Femur (tissue), 1 donor: ENCODE results near the gene MSMP.

Experiments used
- DNase-seq: peaks from one replicate; pipeline ENCODE4 v3.0.0-alpha.2; 2017

Gene MSMP

GRCh38 chr9:35717132-35717870, 36.8 kb downstream of the MSMP start:
- DNase-seq = no peak

DNA sequence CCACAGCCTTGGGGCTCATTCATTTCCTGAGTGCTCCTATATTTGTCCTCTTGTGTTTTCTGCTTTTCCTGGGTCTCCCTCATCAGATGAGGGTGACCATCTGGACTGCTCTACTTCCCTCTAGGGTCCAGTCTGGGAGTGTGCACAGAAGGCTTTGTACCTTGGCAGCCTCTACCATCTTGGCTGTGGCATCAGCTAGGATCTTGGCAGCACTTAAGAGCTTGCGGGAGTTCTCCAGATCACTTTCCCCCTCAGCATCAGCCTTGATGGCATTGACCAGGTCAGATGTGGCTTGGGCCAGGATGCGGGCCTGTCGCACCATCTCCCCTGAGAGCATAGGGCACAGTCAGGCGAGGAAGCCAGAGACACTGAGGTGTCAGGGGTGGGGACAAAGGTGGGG, 37.8 kb downstream of the MSMP start:
- DNase-seq = no peak

DNA sequence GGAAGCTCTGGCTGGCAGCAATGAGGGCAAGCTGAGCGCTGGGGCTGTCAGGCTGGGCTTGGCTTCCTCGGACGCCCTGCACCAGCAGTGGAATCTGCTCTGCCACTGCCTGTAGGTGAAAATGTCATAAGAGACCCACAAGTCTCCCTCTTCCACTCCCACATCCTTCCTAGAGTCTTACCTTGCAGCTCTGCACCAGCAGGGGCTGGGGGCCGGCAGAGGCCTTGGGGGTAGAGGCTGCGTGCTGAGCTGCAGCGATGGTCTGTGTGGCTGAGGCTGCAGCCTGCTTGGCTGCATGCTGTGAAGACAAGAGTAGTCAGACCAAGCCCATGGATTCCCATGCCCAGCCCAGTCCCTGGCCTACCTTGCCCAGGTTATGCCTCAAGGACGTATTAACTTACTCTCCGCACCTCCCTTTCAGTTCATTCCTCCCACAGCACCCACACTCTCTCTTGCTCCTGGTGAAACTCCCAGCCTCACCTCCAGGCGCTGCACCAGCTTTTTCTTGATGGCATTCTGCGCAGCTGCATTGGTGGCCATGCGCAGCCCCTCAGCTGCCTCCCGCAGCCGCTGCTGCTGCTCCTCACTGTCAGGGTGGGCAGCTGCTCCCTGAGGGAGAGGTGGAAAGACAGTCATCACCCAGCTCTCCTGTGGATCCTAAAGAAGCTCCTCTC, 39.4 kb downstream of the MSMP start:
- DNase-seq = no peak

DNA sequence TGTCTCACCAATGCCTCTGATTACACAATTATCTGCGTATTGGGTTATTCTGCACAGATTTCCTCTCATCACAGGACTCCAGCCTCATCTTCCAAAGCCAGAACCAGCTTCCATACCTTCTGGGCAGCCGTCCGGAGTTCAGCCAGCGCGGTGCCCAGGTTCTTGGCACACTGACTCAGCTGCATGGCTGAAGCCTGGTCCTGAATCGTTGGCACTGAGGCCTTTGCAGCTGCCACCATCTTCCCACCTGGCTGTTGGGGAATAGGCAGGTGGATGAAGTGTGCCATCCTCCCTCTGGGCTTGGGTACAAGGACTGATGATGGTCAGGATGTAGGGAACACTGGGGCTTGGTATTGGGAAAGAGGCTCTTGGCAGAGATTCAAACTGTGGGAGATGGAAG, 40.0 kb downstream of the MSMP start:
- no peak for DNase-seq

DNA sequence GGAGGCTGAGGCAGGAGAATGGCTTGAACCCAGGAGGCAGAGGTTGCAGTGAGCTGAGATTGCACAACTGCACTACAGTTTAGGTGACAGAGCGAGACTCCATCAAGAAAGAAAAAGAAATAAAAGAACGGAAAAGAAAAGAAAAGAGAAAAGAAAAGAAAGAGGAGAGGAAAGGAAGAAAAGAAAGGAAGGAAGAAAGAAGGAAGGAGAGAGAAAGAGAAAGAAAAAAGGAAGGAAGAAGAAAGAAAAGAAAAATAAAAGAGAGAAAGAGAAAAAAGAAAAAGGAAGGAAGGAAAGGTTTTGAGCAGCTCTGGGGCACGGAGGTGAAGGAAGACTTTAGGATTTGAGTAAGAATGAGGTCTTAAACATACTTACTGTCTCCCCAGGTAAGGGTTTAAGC, 40.5 kb downstream of the MSMP start:
- no peak for DNase-seq

DNA sequence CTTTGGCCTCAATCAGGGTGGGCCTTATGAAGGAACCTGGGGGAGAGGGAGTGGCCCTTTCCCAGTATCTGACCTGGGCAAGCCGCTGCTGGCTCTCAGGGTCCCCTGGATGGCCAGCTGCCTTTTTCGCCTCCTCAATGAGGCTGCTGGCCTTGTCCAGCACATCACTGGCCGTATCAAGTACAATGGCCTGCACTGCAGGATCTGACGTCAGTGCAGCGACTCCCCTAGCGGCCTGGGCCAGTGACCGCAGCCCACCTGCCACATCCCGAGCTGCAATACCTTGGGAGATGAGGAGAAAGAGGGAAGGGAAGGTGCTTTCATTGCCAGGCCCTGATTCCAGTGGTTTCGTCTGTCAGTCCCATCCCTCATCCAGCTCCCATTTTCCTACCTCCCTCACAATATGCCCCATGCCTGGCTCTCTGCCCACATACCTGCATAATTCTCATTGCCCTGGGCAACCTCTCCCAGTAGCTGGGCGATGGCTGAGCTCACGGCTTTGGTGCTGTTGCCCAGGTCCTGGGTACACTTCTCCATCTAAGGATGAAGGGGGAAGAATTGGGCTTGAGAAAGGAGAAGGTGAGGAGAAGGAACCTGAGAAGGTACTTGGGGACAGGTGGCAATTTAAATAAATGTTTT, 41.2 kb downstream of the MSMP start:
- no peak for DNase-seq

DNA sequence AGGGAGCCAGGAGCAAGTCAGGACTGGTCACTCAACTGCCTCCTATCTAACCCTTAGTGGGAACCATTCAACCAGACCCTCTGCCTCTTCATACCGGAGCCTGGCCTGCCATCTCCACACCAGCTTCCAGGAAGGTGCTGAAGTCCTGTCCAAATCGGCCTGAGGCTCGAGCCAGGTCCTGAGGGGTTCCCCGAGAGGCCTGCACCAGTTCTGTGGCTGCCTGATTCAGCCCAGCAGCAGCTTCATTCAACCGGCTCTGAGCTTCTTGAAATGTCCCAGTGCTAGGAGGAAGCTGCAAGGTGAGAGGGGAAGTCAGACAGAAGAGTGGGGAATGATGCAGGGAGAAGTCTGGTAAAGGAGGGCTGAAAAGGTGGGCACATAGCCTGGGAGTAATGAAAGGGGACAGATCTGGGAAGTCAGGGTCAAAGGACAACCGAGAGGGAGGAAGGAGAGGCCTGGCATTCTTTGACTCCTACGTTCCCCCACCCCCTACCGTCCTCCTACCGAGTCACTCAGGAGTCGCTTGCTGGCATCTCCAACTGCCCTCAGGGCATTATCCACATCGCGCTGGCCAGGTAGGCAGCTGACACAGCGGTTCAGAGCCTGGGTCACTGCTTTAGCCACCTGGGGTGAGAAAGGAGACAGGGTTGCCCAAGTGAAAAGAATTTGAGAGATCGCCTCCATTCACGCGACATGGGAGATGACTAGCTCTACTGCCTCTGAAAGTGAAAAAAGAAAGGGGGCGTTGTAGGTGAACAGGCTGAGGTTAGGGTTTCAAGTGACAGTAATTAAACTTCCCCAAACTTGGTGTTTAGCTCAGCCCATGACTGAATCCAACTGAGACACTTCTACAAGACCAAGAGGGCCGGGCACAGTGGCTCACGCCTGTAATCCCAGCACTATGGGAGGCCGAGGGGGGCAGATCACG, 42.3 kb downstream of the MSMP start:
- DNase-seq = no peak

- DNase-seq = no peak
Observed at GRCh38 chr9:35710818-35711500, 43.1 kb downstream of the MSMP start.

DNA sequence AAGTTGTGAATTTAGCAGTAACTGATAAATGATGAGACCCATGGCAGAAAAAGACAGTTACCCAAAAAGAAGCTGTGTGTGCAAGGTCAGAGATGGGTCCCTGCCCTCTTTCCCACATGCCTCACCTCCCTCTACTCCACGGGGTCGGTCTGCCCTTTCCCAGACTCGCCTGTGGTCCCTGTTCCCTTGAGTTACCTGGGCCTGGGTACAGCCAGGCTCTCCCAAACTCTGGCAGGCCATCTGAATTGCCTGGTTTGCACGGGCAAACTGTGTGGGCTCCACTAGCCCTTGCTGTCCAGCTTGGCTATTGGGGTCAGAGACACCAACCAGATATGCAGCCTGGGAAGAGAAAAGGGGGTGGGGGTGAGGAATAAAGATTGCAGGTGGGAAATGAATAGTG, 45.9 kb downstream of the MSMP start:
- no peak for DNase-seq

- no peak for DNase-seq
Observed at GRCh38 chr9:35706951-35707350, 47.1 kb downstream of the MSMP start.

DNA sequence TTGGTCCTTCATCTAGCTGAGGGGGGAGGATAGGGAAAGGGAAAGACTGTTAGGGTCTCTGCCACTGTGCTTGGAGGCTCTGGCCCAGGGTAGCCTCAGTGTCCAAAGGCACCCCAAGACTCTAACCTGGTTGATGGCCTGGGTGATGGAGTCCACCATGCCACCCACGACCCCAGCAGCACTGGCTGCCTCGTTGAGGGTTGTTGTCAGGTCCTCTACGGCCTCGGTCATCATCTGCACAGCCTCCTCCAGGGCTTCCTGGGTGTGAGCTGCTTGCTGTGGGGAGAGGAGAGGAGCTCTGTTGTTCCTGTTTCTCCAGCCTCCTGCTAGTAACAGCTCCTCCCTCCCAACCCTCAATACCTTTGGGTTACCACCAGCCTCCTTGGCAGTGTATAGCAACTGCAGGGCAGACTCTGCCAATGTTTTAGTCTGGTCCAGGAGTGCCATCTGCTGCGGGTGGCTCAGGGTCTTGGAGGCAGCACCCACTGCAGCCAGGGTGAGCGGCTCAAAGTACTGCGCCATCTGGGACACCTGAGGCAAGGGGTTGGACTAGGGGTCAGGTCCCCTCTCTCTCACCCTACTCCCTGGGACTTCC, 48.1 kb downstream of the MSMP start:
- no peak for DNase-seq

- no peak for DNase-seq
Observed at GRCh38 chr9:35705372-35705771, 48.7 kb downstream of the MSMP start.

DNA sequence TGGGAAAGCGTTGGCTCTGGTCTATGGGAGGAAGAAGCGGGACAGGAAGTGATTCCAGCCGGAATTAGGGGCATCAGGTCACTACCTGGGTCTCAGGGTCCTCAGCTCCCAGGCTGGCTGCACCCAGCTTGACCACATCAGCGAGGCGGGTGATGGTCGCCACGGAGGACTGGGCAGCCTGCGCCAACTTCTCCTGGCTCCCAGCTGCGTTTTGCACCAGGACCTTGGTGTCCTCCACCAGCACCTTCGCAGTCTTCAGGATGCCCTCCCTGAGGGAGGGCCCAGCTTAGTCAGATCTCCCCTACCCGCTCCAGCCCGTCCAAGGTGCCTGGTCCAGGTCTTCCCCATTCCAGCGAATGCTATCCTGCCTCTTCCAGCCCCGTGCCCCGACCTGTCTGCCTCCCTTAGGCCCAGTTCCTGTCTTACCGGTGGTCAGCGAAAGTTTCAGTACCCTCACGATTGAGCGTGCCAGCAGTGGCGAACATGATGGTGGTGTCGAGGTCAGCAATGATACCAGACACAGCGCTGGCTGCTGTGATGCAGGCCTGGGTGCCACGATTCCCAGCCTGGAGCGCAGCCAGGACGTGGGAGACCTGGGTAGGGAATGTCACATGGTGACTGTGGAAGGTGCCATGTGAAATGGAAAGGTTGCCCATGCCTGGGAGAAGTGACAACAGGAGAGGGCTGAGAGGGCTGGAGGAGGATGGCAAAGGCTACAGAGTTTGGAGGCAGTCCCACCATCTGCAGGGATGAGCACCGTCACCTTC, 50.0 kb downstream of the MSMP start:
- no peak for DNase-seq
